DMS53 treated with DMSO at 0.1 percent for 48 hours (cell line): ENCODE measurements around the gene DDX49.
"Not testable (repeated sequence)": the region's sequence is repeated elsewhere in the genome, so short reads cannot be mapped to it uniquely, and the experiment has no call there.

Experiments
- DNase-seq: peaks from one replicate; lab custom pipeline; 2025; ENCODE audit not compliant: unreplicated experiment; lab: John Stamatoyannopoulos, UW

DDX49 gene

DNA sequence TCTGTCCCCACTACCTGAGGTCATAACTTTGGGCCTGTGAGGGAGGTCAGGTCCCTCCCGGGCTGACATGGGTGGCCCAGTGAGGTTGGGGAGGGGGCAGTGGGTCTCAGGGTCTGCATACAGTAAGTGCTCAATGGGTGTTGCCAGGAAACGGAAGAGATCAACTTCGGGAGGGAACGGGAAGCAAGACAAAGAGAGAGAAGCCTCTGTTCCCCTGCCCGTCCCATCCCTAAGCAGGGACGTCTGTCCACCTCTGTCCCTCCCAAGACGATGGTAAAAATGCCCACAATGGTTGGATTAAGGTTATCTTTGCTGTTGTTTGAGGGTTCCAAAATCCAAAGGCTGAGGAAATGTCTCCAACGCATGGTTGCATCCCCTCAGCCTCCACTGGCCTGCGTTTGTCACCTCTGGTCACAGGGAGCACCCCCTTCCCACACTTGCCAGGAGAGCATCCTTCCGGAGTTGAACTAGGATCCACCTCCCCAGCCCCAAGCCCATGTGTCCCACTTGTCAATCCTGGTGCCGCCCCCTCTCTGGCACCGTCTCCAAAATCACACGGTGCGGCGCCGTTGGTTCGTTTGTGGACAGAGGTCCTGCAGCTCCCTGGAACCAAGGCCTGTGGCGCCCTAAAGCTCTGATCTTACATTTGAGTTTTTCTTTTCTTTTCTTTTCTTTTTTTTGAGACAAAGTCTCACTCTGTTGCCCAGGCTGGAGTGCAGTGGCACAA is 22.3 kb downstream of the DDX49 start:
- no peak for DNase-seq

DNA sequence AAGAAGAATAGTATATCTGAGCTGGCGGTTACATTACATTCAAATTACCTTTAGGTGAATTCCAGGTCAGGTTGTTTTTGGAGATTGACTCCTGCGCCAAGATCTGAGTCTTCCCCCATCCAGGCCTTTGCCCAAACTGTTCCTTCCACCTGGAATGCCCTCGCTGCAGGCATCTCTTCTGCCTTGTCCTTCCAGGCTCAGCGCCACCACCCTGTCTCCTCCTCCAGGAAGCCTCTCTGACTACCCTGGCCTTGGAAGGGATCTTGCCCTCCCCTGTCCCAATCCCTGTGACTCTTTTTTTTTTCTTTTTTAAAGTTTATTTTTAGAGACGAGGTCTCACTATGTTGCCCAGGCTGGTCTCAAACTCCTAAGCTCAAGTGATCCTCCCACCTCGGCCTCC is 23.2 kb downstream of the DDX49 start:
- no peak for DNase-seq

DNA sequence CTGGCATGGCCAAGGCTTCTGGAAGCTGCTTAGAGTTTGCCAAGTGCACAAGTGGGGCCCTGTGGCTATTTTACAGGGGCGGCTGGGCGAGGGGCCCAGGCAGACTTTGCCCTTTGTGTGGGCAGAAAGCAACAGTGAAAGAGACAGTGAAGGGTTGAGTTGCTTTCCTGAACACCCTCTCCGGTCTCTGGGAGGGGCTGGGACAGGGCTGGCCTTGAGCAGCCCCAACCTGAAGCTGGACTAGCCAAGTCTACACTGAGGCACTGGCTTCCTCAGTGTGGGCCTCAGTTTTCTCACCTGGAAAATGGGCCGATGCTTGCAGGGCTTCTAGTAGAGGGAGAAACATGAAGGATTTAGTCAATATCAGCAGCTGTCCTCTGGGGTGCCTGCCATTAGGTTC is 23.9 kb downstream of the DDX49 start:
- no peak for DNase-seq

DNA sequence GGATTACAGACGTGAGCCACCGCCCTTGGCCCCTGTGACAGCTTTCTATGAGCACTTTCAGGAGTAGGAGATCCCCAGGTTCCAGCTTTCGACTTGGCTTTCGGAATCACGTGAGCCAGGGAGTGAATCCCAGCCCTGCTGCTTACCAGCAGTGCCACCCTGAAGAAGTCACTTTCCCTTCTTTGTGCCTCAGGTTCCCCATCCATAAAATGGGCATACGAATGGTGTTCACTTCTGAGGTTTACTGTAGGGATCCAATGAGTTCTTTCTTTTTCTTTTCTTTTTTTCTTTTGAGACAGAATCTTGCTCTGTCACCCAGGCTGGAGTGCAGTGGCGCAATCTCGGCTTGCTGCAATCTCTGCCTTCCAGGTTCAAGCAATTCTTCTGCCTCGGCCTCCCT is 25.8 kb downstream of the DDX49 start:
- DNase-seq = no peak

DNA sequence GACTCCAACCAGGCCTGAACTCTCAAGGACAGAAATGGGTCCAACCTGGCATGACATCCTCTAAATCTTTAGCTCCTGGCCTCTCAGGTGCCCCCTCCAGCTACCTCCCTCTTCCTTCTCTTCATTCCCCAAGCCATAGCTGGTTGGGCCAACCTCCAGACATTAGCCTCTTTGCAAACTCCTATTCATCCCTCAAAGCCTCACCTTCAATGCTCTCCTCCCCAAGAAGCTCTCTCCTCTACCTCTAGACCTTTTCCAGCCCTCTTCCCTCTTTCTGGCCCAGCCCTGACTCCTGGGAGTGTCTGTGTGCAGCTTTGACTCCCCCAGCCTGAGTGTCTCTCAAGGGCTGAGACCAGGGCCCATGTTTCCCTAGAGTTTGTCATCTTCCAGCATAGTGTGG is 26.8 kb downstream of the DDX49 start:
- DNase-seq = no peak

DNA sequence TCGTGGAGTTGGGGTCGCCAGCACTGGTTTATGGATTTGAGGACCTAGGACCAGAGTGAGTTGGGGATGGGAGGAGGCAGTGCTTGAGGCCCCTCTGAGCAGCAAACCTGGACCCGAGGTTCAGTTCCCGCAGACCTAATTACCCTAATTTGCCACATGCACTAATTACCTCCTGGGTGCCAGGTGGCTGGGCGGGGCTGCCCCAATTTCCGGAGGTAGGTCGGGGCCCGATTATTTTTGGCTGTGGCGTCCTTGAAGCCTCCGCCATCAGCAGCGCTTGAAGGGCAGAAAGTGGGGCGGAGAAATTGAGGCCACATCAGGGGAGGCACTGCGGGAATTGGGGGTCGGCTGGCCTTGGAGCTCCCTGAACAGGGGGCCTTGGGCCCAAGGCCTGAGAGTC is 27.4 kb downstream of the DDX49 start:
- no peak for DNase-seq

DNA sequence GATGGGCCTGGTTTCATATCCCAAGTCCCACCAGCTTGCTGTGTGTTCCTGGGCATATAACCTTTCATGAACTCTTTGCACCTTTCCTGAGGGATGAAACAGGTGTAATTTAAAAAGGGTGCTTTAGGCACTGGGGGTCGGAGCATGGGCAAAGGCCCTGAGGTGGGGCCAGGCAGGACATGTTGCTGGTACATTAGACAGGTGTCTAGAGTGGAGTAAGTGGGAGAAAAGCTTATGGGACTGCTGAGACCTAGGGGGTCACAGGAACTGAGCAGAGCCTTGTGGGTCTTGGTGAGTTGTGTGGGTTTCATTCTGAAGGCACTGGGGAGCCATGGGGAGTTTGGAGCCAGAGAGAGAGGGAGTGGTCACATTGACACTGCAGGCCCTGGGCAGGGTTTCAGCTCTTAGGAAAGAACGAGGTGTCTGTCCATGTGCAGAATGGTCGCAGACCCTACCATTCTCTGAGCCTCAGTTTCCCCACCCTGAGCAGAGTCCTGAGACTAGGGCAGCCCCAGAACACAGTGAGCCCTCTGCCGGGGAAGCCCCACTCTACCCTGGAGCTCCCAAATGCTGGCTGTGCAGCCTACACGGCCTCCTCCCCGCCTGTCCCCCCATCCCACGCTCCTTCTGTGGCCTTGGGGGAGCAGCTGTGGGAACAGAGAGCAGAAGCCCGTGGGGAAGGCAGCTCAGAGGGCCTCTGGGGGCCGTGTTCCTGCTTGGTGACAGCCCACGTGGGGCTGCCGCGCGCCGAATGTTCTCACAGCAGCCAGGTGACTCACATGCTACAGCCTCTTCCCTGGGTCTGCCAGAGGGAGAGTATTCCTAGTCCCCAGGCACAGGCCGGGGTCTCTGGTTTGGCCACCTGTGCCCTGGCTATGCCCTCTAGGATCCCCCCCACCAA is 28.8 kb downstream of the DDX49 start:
- DNase-seq = no peak

DNA sequence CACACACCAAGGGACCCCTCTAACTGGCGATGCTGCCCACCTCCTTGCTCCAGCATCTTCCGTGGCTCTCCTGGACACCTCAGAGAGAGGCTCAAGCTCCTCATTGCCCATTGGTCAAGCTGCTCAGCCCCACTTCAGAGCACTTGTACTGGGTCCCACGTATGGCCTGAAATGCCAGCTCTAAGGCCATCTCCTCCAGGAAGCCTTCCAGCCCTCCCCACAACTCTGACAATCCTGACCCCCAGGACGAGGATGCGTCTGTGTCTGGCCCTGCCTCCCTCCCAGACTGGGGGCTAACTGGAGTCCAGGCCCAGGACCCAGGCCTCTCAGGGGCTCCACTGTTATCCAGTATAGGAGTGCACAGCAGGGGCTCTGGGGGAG is 29.5 kb downstream of the DDX49 start:
- DNase-seq = no peak

DNA sequence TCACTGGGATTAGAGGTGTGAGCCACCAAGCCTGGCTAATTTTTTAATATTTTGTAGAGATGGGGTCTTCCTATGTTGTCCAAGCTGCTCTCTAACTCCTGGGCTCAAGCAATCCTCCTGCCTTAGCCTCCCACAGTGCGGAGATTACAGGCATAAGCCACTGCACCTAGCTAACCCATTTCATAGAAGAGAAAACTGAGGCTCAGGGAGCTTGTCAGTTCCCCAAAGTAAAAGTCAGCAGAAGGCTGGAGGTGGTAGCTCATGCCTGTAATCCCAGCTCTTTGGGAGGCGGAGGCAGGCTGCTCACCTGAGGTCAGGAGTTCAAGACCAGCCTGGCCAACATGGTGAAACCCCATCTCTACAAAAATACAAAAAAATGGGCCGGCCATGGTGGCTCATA is 30.3 kb downstream of the DDX49 start:
- no peak for DNase-seq

DNA sequence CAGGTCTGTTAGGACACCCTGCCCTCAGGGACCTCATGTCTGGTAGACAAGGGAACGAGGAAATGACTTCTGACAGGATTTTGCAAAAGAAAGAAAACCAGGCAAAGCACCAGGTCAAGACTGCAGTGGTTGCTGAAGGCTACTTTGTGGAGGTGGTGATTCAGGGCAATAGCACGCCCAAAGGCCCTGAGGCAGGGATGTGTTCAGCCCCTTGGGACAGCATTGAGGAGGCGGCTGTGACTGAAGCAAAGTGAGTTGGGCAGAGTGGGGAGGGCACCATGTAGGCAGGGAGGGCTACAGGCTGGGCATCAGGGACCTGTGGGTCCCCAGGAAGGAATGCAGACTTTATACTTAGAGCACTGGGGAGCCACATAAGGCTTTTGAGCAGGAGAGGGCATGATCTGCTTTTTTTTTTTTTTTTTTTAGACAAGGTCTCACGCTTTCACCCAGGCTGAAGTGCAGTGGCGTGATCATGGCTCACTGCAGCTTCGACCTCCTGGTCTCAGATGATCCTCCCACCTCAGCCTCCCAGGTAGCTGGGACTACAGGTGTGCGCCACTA is 32.3 kb downstream of the DDX49 start:
- no peak for DNase-seq

DNA sequence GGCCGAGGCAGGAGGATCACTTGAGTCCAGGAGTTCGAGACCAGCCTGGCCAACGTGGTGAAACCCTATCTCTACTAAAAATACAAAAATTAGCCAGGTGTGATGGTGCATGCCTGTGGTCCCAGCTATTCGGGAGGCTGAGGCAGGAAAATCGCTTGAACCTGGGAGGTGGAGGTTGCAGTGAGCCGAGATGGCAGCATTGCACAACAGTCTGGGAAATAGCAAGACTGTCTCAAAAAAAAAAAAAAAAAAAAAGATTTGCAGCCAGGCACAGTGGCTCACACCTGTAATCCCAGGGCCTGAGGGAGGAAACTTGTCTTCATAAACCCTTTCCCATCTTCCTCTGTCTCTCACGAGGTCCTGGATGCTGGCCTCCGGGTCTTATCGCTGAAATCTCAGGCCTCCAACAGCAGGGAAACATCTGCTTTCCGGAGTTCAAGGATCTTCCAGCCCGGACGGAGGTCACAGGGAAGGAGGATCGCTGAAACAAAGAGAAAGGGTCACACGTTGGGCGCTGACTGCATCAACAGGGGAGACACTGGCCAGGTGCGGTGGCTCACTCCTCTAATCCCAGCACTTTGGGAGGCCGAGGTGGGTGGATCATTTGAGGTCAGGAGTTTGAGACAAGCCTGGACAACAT is 33.0 kb downstream of the DDX49 start:
- DNase-seq = not testable (repeated sequence)

DNA sequence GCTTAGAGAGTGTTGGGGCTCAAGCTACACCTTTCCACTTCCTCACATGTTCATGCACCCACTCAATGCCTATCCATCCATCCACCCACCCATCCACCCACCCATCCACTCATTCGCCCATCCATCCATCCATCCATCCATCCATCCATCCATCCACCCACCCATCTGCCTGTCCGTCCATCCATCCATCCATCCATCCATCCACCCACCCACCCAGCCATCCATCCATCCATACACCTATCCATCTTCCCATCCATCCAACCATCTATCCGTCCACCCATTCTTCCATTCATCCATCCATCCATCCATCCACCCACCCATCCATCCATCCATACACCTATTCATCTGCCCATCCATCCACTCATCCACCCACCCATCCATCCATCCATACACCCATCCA is 34.6 kb downstream of the DDX49 start:
- DNase-seq = no peak

DNA sequence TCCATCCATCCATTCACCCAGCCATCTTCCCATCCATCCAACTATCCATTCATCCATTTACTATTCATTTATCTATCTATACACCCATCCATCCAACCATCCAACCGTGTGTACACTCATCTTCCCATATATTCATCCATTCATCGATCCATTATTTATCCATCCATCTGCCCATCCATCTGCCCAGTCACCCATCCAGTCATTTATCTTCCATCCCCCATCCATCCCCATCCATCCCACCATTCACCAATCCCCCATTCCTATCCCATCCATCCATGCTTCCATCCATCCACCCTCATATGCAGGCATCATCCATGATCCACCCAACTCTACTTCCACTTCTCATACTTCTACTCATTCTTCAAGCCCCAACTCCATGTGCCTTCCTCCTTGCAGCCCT is 35.5 kb downstream of the DDX49 start:
- DNase-seq = no peak

DNA sequence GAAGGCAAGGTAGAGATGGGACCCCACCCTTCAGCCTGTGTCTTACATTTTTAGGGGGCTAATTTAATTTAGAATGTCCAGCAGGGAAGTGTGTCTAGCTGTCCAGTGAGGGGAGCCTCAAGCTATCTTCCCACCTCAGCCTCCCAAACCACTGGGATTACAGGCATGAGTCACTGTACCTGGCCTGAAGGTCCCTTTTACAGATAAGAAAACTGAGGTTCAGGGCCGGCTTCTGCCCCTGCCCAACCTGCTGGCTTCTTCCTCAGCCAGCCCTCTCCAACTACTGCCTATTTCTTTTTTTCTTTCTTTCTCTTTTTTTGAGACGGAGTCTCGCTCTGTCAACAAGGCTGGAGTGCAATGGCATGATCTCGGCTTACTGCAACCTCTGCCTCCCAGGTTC is 40.9 kb downstream of the DDX49 start:
- no peak for DNase-seq

DNA sequence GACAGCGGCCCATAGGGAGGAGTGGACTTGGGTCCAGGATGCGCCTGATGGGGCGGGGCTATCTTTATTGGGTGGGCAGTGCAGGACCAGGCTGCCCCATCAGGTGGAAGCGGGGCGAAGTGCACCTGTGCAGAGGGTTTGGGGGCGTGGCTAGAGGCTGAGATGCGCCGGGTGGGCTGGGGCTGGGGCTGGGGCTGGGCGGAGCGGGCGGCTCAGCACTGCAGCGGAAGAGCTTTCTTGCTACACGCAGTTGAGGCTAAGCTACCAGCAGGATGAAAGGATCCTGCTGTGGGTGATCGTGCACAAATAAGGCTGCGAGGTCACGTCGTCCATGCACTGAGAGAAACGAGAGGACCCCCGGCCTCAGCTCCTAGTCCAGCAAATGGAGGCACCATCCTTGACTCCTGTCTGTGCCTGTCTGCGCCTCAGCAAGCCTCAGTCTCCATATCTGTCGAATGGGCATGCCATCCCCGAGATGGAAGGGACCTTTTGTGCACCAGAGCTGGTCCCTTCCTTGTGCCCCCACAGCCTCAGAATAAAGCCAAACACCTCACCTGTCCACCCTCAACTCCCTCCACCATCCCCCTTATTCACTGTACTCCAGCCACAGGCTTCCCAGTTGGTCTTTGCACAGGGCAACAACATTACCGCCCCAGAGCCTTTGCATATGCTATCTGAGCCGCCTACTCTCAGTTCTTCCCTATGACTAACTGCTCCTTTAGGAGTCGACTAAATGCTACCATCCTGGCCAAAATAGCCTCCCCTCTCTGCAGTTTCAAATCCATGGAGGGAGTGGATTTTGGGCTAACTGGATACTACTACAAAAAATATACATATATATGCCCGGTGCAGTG is 42.5 kb downstream of the DDX49 start:
- DNase-seq = no peak

DNA sequence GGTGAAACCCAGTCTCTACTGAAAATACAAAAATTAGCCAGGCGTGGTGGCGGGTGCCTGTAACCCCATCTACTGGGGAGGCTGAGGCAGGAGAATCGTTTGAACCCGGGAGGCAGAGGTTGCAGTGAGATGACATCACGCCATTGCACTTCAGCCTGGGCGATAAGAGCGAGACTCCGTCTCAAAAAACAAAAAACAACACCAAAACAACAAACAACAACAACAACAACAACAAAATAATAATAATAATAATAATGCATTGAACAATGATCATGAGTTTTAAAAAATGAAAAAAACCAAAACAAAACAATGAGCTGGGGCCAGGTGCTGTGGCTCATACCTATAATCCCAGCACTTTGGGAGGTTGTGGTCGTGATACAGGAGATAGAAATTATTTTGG is 44.6 kb downstream of the DDX49 start:
- no peak for DNase-seq

DNA sequence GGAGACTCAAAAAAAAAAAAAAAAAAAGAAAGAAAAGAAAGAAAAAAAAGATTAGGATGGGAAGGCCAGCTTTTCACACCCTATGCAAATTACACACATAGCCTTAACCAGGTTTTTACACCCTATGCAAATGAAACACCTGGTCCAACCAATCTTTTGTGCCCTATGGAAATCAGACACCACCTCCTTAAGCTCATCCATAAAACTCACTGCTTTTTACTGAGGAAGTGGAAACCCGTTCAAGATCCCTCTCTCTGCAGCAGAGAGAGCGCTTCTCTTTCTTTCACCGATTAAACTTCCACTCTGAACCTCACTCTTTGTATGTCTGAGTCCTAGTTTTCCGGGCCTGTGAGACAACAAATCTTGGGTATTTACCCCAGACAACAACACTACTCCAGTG is 46.8 kb downstream of the DDX49 start:
- no peak for DNase-seq

DNA sequence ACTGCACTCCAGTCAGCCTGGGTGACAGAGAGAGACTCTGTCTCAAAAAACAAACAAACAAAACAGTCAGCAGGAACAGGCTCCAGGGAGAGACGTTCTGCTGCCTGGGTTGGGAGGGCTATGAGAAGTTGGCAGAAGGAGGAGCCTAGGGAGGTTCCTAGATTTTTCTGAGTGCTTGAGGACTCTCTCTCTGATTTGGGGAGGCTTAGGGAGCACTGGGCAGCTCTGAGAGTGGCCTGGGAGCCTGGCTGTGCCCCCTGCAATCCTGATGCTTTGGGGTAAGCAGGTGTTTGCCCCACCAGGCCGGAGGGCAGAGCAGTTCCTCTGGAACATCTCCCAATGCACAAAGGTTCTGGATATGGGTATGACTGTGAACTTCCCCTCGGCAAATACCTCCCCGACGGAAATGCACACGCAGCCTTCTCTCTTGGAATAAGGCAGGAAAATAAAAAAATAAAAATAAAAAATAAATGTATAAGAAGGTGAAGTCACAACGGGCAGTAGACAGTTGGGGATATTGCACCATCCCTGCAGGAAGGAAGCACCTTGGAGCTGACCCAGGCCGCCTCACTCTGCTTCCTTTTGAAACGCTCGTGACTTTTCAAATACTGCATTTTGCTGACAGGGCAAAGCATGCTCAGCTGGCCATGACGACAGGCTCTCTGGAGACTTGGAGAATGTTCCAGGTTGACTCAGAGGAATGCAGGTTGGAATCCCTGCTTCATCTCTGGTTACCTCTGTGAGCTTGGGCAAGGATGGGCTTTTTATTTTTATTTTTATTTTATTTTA is 48.0 kb downstream of the DDX49 start:
- no peak for DNase-seq

DNA sequence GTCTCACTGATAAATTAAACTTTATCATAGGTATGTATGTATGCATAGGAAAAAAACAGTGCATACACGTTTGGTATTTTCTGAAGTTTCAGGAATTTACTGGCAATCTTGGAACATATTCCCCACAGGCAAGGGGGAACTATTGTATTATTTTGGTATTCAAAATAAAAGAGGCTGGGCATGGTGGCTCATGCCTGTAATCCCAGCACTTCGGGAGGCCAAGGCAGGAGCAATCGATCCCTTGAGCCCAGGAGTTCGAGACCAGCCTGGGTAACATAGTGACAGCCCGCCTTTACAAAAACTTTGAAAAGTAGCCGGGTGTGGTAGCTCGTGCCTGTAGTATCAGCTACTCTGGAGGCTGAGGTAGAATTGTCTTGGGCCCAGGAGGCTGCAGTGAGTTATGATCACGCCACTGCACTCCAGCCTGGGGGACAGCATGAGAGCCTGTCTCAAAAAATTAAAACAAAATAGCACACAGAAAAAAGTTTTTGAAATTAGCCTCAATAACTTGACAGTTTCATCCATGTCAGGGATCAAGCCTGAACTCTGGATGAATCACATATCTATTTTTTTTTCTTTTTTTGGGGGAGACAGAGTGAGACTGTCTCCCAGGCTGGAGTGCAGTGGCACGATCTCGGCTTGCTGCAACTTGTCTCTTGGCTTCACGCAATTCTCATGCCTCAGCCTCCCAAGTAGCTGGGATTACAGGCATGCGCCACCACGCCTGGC is 50.6 kb downstream of the DDX49 start:
- no peak for DNase-seq
